SU-DHL-6 (cell line): ENCODE data around the gene ACTR5.
A peak's percentile ranks its signal among the peaks of the same experiment; 100 is the strongest.

Experiments
- H2AFZ ChIP-seq: fragments of 200-600 bp; sonication (generic); 2 replicates; pipeline ENCODE4 v1.6.1; 2014; ENCODE audit warnings: low read depth, mild to moderate bottlenecking, moderate library complexity, mixed read lengths, antibody characterized with exemption, low read length; ENCODE audit not compliant: severe bottlenecking
- H3F3A ChIP-seq: fragments of 200-600 bp; shearing (Covaris generic); 2 replicates; pipeline ENCODE4 v1.6.0; 2016; ENCODE audit warnings: antibody characterized with exemption, mild to moderate bottlenecking; ENCODE audit not compliant: insufficient read depth
- H3K27ac ChIP-seq: fragments of 200-600 bp; sonication (generic); 2 replicates; pipeline ENCODE4 v1.5.1; 2016; ENCODE audit warnings: low read depth, mild to moderate bottlenecking, low read length, moderate library complexity, mixed read lengths
- H3K27me3 ChIP-seq: fragments of 200-600 bp; sonication (generic), shearing (Covaris generic); 2 replicates; pipeline ENCODE4 v1.6.0; 2014; ENCODE audit warnings: mild to moderate bottlenecking, low read length
- H3K36me3 ChIP-seq: fragments of 200-600 bp; sonication (generic); 2 replicates; pipeline ENCODE4 v1.6.1; 2014; ENCODE audit warnings: mild to moderate bottlenecking, low read length, mixed read lengths
- H3K4me2 ChIP-seq: fragments of 300-600, 200-600 bp; shearing (Covaris generic), sonication (generic); 2 replicates; pipeline ENCODE4 v1.6.0; 2014; ENCODE audit warnings: low read length, low read depth, mild to moderate bottlenecking; ENCODE audit not compliant: poor library complexity, severe bottlenecking
- H3K4me3 ChIP-seq: fragments of 200-600 bp; sonication (generic); 2 replicates; pipeline ENCODE4 v1.5.1; 2014; ENCODE audit warnings: antibody characterized with exemption, low read length, mild to moderate bottlenecking, mixed read lengths; ENCODE audit not compliant: insufficient read depth, poor library complexity, severe bottlenecking
- H3K79me2 ChIP-seq: fragments of 200-600 bp; sonication (generic); 2 replicates; pipeline ENCODE4 v1.6.1; 2014; ENCODE audit warnings: mild to moderate bottlenecking, low read length, moderate library complexity; ENCODE audit not compliant: insufficient read depth
- H3K9ac ChIP-seq: fragments of 200-600 bp; sonication (generic); 2 replicates; pipeline ENCODE4 v1.7.0; 2014; ENCODE audit warnings: mild to moderate bottlenecking, low read length
- H3K9me2 ChIP-seq: fragments of 200-600 bp; sonication (generic); replicated peaks from 2 replicates; pipeline ENCODE4 v1.6.1; 2014; ENCODE audit warnings: low read length; ENCODE audit not compliant: insufficient read depth
- H3K9me3 ChIP-seq: fragments of 200-600 bp; sonication (generic); 2 replicates; pipeline ENCODE4 v1.6.1; 2014; ENCODE audit warnings: low read length, mixed read lengths; ENCODE audit not compliant: insufficient read depth
- H4K20me1 ChIP-seq: fragments of 200-600 bp; sonication (generic); 2 replicates; pipeline ENCODE4 v1.6.1; 2014; ENCODE audit warnings: low read depth, mild to moderate bottlenecking, antibody characterized with exemption, low read length, moderate library complexity, mixed read lengths
- EZH2phosphoT487 ChIP-seq: fragments of 200-600 bp; sonication (generic), shearing (Covaris generic); conservative IDR thresholded peaks from 2 replicates; pipeline ENCODE4 v1.6.1; 2018; ENCODE audit warnings: mild to moderate bottlenecking, antibody characterized with exemption, low read length, moderate library complexity, mixed read lengths
- TF ChIP-seq, protein P1 (sequence below): fragments of 200-600 bp; sonication (generic); IDR thresholded peaks from one replicate; pipeline ENCODE4 v1.5.1; 2017; ENCODE audit warnings: antibody characterized with exemption, mild to moderate bottlenecking, low read length, moderate library complexity; ENCODE audit not compliant: insufficient read depth, poor library complexity, severe bottlenecking

ACTR5 gene

DNA sequence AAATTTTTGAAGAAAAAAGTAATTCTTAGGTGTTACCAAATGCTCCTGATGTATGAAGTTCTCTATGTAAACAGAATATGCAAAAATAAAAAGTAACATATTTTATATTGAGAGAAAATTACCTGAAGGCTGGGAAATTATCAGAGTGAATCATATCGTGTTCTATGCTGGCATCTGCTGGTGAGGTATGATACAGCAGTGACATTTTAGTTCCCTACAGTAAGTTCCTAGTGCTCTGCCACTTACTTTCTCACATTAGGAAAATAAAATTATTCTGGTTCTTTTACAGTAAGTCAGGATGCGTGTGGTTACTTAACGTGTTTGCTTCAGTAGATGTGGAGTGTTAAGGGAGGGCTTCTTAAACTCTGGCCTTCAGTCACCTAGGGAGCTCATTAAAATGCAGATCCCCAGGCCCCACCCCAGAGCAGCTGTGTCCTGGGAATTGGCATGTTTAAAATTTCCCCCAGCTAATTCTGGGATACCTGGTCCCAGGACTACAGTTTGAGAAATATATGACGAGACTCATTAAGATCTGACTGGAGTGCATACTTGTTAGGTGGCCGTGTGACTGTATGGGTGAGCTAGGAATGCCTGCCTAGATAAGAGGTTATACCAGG, 3.2 kb downstream of the ACTR5 start:
- H3K36me3 ChIP-seq, result 0 out of 2 replicates have a peak, but pooled peaks cover 4% of the 10 kb centered on the region
- no peaks in the 10 kb centered on the region for H3K9me3 ChIP-seq
- no peak overlapping the region for H2AFZ ChIP-seq
- TF ChIP-seq, protein P1, sequence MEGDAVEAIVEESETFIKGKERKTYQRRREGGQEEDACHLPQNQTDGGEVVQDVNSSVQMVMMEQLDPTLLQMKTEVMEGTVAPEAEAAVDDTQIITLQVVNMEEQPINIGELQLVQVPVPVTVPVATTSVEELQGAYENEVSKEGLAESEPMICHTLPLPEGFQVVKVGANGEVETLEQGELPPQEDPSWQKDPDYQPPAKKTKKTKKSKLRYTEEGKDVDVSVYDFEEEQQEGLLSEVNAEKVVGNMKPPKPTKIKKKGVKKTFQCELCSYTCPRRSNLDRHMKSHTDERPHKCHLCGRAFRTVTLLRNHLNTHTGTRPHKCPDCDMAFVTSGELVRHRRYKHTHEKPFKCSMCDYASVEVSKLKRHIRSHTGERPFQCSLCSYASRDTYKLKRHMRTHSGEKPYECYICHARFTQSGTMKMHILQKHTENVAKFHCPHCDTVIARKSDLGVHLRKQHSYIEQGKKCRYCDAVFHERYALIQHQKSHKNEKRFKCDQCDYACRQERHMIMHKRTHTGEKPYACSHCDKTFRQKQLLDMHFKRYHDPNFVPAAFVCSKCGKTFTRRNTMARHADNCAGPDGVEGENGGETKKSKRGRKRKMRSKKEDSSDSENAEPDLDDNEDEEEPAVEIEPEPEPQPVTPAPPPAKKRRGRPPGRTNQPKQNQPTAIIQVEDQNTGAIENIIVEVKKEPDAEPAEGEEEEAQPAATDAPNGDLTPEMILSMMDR, result peak; percentile 54
- TF ChIP-seq EZH2phosphoT487, result no peak
- H3F3A ChIP-seq, result peaks cover 8% of the 10 kb centered on the region; the same call in 1 of the 2 replicates
- H3K4me3 ChIP-seq, result no peak overlapping the region
- no peaks in the 10 kb centered on the region for H3K27me3 ChIP-seq
- H3K79me2 ChIP-seq, result no peaks in the 10 kb centered on the region
- H3K9me2 ChIP-seq, result no peaks in the 10 kb centered on the region
- H4K20me1 ChIP-seq, result no peaks in the 10 kb centered on the region
- no peak overlapping the region for H3K4me2 ChIP-seq
- H3K27ac ChIP-seq, result no peak overlapping the region
- no peak overlapping the region for H3K9ac ChIP-seq

GRCh38 chr20:38752029-38752428, 3.8 kb downstream of the ACTR5 start:
- TF ChIP-seq EZH2phosphoT487, result no peak
- TF ChIP-seq, protein P1, result no peak
- Histone ChIP-seq H3K36me3 (0 out of 2 replicates have a peak, but pooled peaks cover 4% of the 10 kb centered on the region), H3K27me3 (no peaks in the 10 kb centered on the region), H3K27ac (no peak overlapping the region), H2AFZ (no peak overlapping the region), H3K4me3 (no peak overlapping the region), H4K20me1 (no peaks in the 10 kb centered on the region), H3K9ac (no peak overlapping the region), H3K9me3 (no peaks in the 10 kb centered on the region), H3K9me2 (no peaks in the 10 kb centered on the region), H3K79me2 (no peaks in the 10 kb centered on the region), H3K4me2 (no peak overlapping the region), H3F3A (peaks cover 8% of the 10 kb centered on the region; the same call in 1 of the 2 replicates)

GRCh38 chr20:38754924-38755323, 6.7 kb downstream of the ACTR5 start:
- no peak overlapping the region for H3K4me3 ChIP-seq
- no peaks in the 10 kb centered on the region for H3K79me2 ChIP-seq
- H3F3A ChIP-seq, result peaks cover 8% of the 10 kb centered on the region; the same call in 1 of the 2 replicates
- H3K9me2 ChIP-seq, result no peaks in the 10 kb centered on the region
- TF ChIP-seq EZH2phosphoT487, result no peak
- TF ChIP-seq, protein P1, result no peak
- H3K4me2 ChIP-seq, result no peak overlapping the region
- H3K27ac ChIP-seq, result no peak overlapping the region
- H3K9me3 ChIP-seq, result no peaks in the 10 kb centered on the region
- no peak overlapping the region for H3K9ac ChIP-seq
- no peak overlapping the region for H2AFZ ChIP-seq
- H4K20me1 ChIP-seq, result no peaks in the 10 kb centered on the region
- no peaks in the 10 kb centered on the region for H3K27me3 ChIP-seq
- H3K36me3 ChIP-seq, result 0 out of 2 replicates have a peak, but pooled peaks cover 4% of the 10 kb centered on the region
